Measurements from ENCODE around the gene UBE2C. TPM values are rescaled to one million over a fixed set of nuclear protein-coding genes. Genes with fewer than 3 reads are reported as not detected.
"Not testable (repeated sequence)": the region's sequence is repeated elsewhere in the genome, so short reads cannot be mapped to it uniquely, and the experiment has no call there.

UBE2C gene
- total RNA-seq, 1 donor from 2014 or later = 69.0 TPM

DNA sequence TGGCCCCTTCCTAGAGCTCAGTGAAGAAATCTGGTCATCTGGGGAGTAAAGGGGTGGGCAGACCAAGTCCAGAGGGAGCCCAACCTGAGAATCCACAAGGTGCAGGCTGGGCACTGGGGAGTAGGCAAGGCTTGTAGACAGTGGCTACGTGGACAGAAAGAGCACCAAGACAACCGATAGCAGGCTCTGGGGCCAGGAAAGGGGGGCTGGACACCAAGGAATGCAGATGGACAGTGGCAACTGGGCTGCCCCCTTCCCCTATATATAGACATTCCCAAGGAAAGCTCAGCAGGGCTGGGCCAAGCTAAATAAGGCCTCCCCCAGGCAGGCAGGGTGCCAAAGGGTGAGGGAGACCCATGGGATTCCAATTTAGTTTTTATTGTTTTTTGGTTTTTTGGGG lies 16.1 kb downstream of the UBE2C start:
- DNase-seq (ENCODE audit: low spot score, unreplicated experiment) = no peak
- Mint-ChIP-seq H3K4me1 (ENCODE audit: low read depth) (peaks cover 4% of the 10 kb centered on the region), H3K4me3 (ENCODE audit: low read depth) (no peak overlapping the region)

GRCh38 chr20:45829673-45830106 lies 17.2 kb downstream of the UBE2C start:
- not testable (repeated sequence) for DNase-seq (ENCODE audit: low spot score, unreplicated experiment); H3K4me1 Mint-ChIP-seq (ENCODE audit: low read depth); H3K9me3 Mint-ChIP-seq (ENCODE audit: low read depth); H3K36me3 Mint-ChIP-seq (ENCODE audit: insufficient read depth); H3K27me3 Mint-ChIP-seq; H3K27ac Mint-ChIP-seq; H3K4me3 Mint-ChIP-seq (ENCODE audit: low read depth)

More for the DNA sequence above, 16.1 kb downstream of the UBE2C start:
- no peak for TF ChIP-seq CTCF (IDR thresholded peaks at IDR 0.05; ENCODE audit: unreplicated experiment)
- Mint-ChIP-seq H3K9me3 (ENCODE audit: low read depth) (no peaks in the 10 kb centered on the region), H3K27me3 (peaks cover 16% of the 10 kb centered on the region), H3K27ac (no peak overlapping the region), H3K36me3 (ENCODE audit: insufficient read depth) (no peaks in the 10 kb centered on the region)

- Mint-ChIP-seq H3K27ac (peak overlapping the region; percentile 86), H3K4me1 (ENCODE audit: low read depth) (peaks cover 4% of the 10 kb centered on the region), H3K4me3 (ENCODE audit: low read depth) (peak overlapping the region; percentile 68), H3K36me3 (ENCODE audit: insufficient read depth) (peaks cover 2% of the 10 kb centered on the region), H3K27me3 (peaks cover 3% of the 10 kb centered on the region), H3K9me3 (ENCODE audit: low read depth) (no peaks in the 10 kb centered on the region)
- no peak for TF ChIP-seq CTCF (IDR thresholded peaks at IDR 0.05; ENCODE audit: unreplicated experiment)
- no peak for DNase-seq (ENCODE audit: low spot score, unreplicated experiment)
Measured at GRCh38 chr20:45832619-45833018, 20.2 kb downstream of the UBE2C start.

- H3K27ac Mint-ChIP-seq = peak within 1 kb of the TSS; percentile 86
- no peak for TF ChIP-seq CTCF (IDR thresholded peaks at IDR 0.05; ENCODE audit: unreplicated experiment)
- no peaks in the 10 kb centered on the region for H3K9me3 Mint-ChIP-seq (ENCODE audit: low read depth)
- peaks cover 2% of the 10 kb centered on the region for H3K36me3 Mint-ChIP-seq (ENCODE audit: insufficient read depth)
- H3K27me3 Mint-ChIP-seq = peaks cover 3% of the 10 kb centered on the region
- peak within 1 kb of the TSS; percentile 68 for H3K4me3 Mint-ChIP-seq (ENCODE audit: low read depth)
- DNase-seq (ENCODE audit: low spot score, unreplicated experiment) = peak; percentile 59
- peaks cover 4% of the 10 kb centered on the region for H3K4me1 Mint-ChIP-seq (ENCODE audit: low read depth)
Measured at GRCh38 chr20:45833030-45833882, 20.8 kb downstream of the UBE2C start, which contains the start of gene SNX21. TSS of gene SNX21 (plus strand) at chr20:45833799. CDS start at chr20:45833920, 121 bp downstream.

GRCh38 chr20:45833883-45834796 lies 21.7 kb downstream of the UBE2C start:
- no peak overlapping the region for H3K27ac Mint-ChIP-seq
- H3K9me3 Mint-ChIP-seq (ENCODE audit: low read depth) = no peaks in the 10 kb centered on the region
- H3K27me3 Mint-ChIP-seq = peaks cover 3% of the 10 kb centered on the region
- H3K4me3 Mint-ChIP-seq (ENCODE audit: low read depth) = peak overlapping the region; percentile 68
- H3K36me3 Mint-ChIP-seq (ENCODE audit: insufficient read depth) = peaks cover 3% of the 10 kb centered on the region
- peaks cover 4% of the 10 kb centered on the region for H3K4me1 Mint-ChIP-seq (ENCODE audit: low read depth)
- DNase-seq (ENCODE audit: low spot score, unreplicated experiment) = peak; percentile 64
- TF ChIP-seq CTCF (IDR thresholded peaks at IDR 0.05; ENCODE audit: unreplicated experiment) = no peak
